A673 (cell line): ENCODE results near the gene TDP2.

Source experiments
- EZH2 ChIP-seq: fragments of 200-600 bp; sonication (generic); IDR thresholded peaks from 2 replicates; pipeline ENCODE4 v1.6.1; 2017; ENCODE audit warnings: borderline replicate concordance, low read depth, mild to moderate bottlenecking, mixed read lengths, antibody characterized with exemption, low read length; ENCODE audit not compliant: poor library complexity, severe bottlenecking
- TF ChIP-seq, protein P1 (sequence below): fragments of 300-800, 200-600 bp; sonication (generic); conservative IDR thresholded peaks from 2 replicates; pipeline ENCODE4 v1.5.1; 2017; ENCODE audit warnings: low read depth, mild to moderate bottlenecking, antibody characterized with exemption, low read length, moderate library complexity, mixed read lengths

GRCh38 chr6:24709014-24709711 lies 42.5 kb upstream of the TDP2 start:
- TF ChIP-seq, protein P1, sequence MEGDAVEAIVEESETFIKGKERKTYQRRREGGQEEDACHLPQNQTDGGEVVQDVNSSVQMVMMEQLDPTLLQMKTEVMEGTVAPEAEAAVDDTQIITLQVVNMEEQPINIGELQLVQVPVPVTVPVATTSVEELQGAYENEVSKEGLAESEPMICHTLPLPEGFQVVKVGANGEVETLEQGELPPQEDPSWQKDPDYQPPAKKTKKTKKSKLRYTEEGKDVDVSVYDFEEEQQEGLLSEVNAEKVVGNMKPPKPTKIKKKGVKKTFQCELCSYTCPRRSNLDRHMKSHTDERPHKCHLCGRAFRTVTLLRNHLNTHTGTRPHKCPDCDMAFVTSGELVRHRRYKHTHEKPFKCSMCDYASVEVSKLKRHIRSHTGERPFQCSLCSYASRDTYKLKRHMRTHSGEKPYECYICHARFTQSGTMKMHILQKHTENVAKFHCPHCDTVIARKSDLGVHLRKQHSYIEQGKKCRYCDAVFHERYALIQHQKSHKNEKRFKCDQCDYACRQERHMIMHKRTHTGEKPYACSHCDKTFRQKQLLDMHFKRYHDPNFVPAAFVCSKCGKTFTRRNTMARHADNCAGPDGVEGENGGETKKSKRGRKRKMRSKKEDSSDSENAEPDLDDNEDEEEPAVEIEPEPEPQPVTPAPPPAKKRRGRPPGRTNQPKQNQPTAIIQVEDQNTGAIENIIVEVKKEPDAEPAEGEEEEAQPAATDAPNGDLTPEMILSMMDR = no peak
- TF ChIP-seq EZH2 = no peak
